Tibial nerve (tissue), 4 donors: ENCODE measurements around the gene GRB7. TPM values are rescaled to one million over a fixed set of nuclear protein-coding genes. Genes with fewer than 3 reads are reported as not detected.
"Not testable (repeated sequence)": the region's sequence is repeated elsewhere in the genome, so short reads cannot be mapped to it uniquely, and the experiment has no call there.

ENCODE experiments used
- DNase-seq, 2 donors: peaks; one replicate each; pipeline ENCODE4 v3.0.0-alpha.2; 2019; ENCODE audit warnings: low spot score in 2 of 2
- H3K27ac ChIP-seq, 4 donors: fragments of 200-600 bp; sonication (generic) in 3 of 4; one replicate each; pipeline ENCODE4 v1.5.1; 2017 to 2019; ENCODE audit warnings: mild to moderate bottlenecking in 1 of 4
- H3K27me3 ChIP-seq, 2 donors: fragments of 200-600 bp; sonication (generic) in 1 of 2; one replicate each; pipeline versions ENCODE4 v1.5.1 to v1.6.0; 2017 to 2019
- H3K36me3 ChIP-seq, 3 donors: fragments of 200-600 bp; sonication (generic); one replicate each; pipeline ENCODE4 v1.5.1; 2018 to 2019
- H3K4me1 ChIP-seq, 4 donors: fragments of 200-600 bp; sonication (generic) in 3 of 4; one replicate each; pipeline ENCODE4 v1.5.1; 2017 to 2019
- H3K4me3 ChIP-seq, 4 donors: fragments of 200-600 bp; sonication (generic) in 3 of 4; one replicate each; pipeline ENCODE4 v1.5.1; 2017 to 2019; ENCODE audit warnings: mild to moderate bottlenecking in 1 of 4, moderate library complexity in 1 of 4
- H3K9me3 ChIP-seq, 4 donors: fragments of 200-600 bp; sonication (generic) in 3 of 4; one replicate each; pipeline ENCODE4 v1.5.1; 2017 to 2019
- EP300 ChIP-seq, 2 donors: sonication (generic); formaldehyde crosslinking; IDR thresholded peaks; one replicate each; pipeline ENCODE4 v1.6.1; 2017; ENCODE audit warnings: antibody characterized with exemption in 2 of 2, mild to moderate bottlenecking in 1 of 2
- POLR2A ChIP-seq, 2 donors: fragments of 450-650 bp; IDR thresholded peaks; one replicate each; pipeline ENCODE4 v1.6.1; 2017; ENCODE audit warnings: antibody characterized with exemption in 2 of 2, mild to moderate bottlenecking in 2 of 2, moderate library complexity in 2 of 2
- WGBS, 2 donors: methylation state at CpG; one replicate each; pipeline ENCODE4 v1.1.5; 2018; 5-methylcytosine and 5-hydroxymethylcytosine counted together
- total RNA-seq, 4 donors: library from RNA; depleted of rRNA; stranded (reverse); fragments of >200 nt; gene quantifications; one replicate each; pipeline ENCODE4 v1.1.0, GENCODE V29; 2016
- TF ChIP-seq, protein P1 (sequence below), 5 experiments: fragments of 200-600 bp in 3 of 5; fragments of 450-650 bp in 2 of 5; sonication (generic) in 3 of 5; IDR thresholded peaks; one replicate each; pipeline ENCODE4 v1.5.1; 2016 to 2019; ENCODE audit warnings: antibody characterized with exemption in 5 of 5, mild to moderate bottlenecking in 3 of 5, moderate library complexity in 2 of 5

The GRB7 gene
- total RNA-seq, 4 donors from 2014 or later = 0.21 to 0.39 (median 0.30) TPM; not detected in 1

DNA sequence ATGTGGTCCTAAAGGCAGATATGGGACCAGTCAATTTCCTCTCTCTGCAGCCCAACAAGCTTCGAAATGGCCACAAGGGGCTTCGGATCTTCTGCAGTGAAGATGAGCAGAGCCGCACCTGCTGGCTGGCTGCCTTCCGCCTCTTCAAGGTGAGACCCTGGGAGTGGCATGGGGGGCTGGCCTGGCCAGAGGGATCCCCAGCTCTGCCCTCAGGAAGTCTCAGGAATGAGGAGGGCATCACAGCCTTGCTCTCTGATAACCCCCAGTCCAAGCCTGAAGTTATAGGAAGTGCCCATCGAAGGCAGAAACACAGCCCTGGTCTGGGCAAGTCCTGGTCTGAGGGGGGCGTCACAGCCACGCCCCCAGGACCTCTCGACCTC, 7.1 kb downstream of the GRB7 start:
- DNase-seq = no peak
- 70 to 75% methylated on average over 8 of the region's 8 CpGs for WGBS, 2 donors
- H3K27ac ChIP-seq = no peak overlapping the region
- TF ChIP-seq, protein P1, sequence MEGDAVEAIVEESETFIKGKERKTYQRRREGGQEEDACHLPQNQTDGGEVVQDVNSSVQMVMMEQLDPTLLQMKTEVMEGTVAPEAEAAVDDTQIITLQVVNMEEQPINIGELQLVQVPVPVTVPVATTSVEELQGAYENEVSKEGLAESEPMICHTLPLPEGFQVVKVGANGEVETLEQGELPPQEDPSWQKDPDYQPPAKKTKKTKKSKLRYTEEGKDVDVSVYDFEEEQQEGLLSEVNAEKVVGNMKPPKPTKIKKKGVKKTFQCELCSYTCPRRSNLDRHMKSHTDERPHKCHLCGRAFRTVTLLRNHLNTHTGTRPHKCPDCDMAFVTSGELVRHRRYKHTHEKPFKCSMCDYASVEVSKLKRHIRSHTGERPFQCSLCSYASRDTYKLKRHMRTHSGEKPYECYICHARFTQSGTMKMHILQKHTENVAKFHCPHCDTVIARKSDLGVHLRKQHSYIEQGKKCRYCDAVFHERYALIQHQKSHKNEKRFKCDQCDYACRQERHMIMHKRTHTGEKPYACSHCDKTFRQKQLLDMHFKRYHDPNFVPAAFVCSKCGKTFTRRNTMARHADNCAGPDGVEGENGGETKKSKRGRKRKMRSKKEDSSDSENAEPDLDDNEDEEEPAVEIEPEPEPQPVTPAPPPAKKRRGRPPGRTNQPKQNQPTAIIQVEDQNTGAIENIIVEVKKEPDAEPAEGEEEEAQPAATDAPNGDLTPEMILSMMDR (IDR thresholded peaks at IDR 0.05) = no peak
- TF ChIP-seq POLR2A (IDR thresholded peaks at IDR 0.05) = no peak
- TF ChIP-seq EP300 (IDR thresholded peaks at IDR 0.05) = no peak
- no peaks in the 10 kb centered on the region for H3K36me3 ChIP-seq
- no peaks in the 10 kb centered on the region for H3K9me3 ChIP-seq
- H3K4me3 ChIP-seq = no peak overlapping the region
- H3K27me3 ChIP-seq = peaks cover 0 to 52% of the 10 kb centered on the region in 2 donors
- peaks cover 0 to 7% (median 2%) of the 10 kb centered on the region in 4 donors for H3K4me1 ChIP-seq

DNA sequence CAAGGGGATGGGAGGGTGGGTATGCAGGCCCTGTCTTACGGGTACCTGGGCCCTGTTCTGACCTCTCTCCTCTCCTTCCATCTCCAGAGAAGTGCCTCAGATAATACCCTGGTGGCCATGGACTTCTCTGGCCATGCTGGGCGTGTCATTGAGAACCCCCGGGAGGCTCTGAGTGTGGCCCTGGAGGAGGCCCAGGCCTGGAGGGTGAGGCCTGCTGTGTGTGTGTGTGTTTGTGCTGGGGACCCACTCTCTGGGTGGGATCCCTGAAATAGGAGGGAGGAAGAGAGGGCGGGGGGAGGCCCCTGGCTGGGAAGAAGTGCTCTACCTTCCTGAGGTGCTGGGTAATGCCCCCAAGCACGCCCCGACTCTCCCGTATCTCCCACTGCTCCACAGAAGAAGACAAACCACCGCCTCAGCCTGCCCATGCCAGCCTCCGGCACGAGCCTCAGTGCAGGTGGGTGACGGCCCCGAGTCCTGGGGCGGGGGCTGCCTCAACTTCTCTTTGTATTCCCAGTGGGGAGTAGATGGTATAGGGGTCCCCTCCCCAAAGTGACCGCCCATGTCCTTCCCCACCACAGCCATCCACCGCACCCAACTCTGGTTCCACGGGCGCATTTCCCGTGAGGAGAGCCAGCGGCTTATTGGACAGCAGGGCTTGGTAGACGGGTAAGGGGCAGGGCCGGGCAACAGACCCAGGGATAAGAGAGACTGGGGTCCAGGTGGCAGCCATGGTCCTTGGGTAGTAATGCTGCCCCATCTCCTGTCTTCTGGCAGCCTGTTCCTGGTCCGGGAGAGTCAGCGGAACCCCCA, 7.8 kb downstream of the GRB7 start:
- no peak for TF ChIP-seq POLR2A (IDR thresholded peaks at IDR 0.05)
- TF ChIP-seq, protein P1 (IDR thresholded peaks at IDR 0.05) = no peak
- TF ChIP-seq EP300 (IDR thresholded peaks at IDR 0.05) = no peak
- no peaks in the 10 kb centered on the region for H3K36me3 ChIP-seq
- H3K27ac ChIP-seq = no peak overlapping the region
- no peaks in the 10 kb centered on the region for H3K4me1 ChIP-seq
- WGBS, 2 donors = 92 to 94% methylated on average over 20 to 23 of the region's 23 CpGs
- peaks cover 0 to 45% of the 10 kb centered on the region in 2 donors for H3K27me3 ChIP-seq
- DNase-seq = no peak
- H3K9me3 ChIP-seq = no peaks in the 10 kb centered on the region
- H3K4me3 ChIP-seq = no peak overlapping the region

DNA sequence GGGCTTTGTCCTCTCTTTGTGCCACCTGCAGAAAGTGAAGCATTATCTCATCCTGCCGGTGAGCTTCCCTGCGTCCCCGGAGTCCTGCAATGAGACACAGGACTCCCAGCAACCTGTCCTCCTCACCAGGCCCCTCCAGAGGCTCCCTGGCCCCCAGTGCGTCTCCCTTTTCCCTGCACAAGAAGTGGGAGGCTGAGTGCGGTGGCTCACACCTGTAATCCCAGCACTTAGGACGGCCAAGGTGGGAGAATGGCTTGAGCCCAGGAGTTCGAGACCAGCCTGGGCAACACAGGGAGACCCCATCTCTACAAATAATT, 8.4 kb downstream of the GRB7 start:
- H3K4me3 ChIP-seq = no peak overlapping the region
- H3K36me3 ChIP-seq = no peaks in the 10 kb centered on the region
- WGBS, 2 donors = 91 to 100% methylated on average over 2 to 7 of the region's 7 CpGs
- H3K4me1 ChIP-seq = no peaks in the 10 kb centered on the region
- no peaks in the 10 kb centered on the region for H3K9me3 ChIP-seq
- DNase-seq = no peak
- H3K27ac ChIP-seq = no peak overlapping the region
- TF ChIP-seq EP300 (IDR thresholded peaks at IDR 0.05) (no peak), POLR2A (IDR thresholded peaks at IDR 0.05) (no peak)
- TF ChIP-seq, protein P1 (IDR thresholded peaks at IDR 0.05) = no peak
- peaks cover 0 to 39% of the 10 kb centered on the region in 2 donors for H3K27me3 ChIP-seq

DNA sequence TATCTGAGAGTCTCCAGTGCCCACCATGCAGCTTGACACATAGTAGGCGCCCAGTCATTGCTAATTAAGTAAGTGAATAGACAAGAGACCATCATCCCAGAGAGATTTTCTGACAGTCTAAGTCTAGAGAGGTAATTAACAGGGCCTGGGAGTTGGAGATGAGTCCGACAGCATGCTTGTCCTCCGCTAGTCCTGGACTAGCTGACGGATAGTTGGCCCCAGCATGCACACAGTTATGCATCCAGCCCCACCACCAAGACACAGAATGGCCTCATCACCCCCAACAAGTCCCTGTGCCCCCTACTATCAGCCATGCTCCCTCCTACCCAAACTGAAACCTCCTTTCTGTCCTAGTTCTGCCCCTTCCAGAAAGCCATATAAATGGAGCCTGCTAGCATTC, 10.0 kb downstream of the GRB7 start:
- Histone ChIP-seq H3K27me3 (peaks cover 0 to 27% of the 10 kb centered on the region in 2 donors), H3K27ac (no peak overlapping the region), H3K4me3 (no peak overlapping the region), H3K36me3 (no peaks in the 10 kb centered on the region), H3K4me1 (no peaks in the 10 kb centered on the region), H3K9me3 (no peaks in the 10 kb centered on the region)
- 90 to 93% methylated on average over 4 of the region's 4 CpGs for WGBS, 2 donors
- TF ChIP-seq POLR2A (IDR thresholded peaks at IDR 0.05) (no peak), EP300 (IDR thresholded peaks at IDR 0.05) (no peak)
- TF ChIP-seq, protein P1 (IDR thresholded peaks at IDR 0.05) = no peak
- DNase-seq = no peak

DNA sequence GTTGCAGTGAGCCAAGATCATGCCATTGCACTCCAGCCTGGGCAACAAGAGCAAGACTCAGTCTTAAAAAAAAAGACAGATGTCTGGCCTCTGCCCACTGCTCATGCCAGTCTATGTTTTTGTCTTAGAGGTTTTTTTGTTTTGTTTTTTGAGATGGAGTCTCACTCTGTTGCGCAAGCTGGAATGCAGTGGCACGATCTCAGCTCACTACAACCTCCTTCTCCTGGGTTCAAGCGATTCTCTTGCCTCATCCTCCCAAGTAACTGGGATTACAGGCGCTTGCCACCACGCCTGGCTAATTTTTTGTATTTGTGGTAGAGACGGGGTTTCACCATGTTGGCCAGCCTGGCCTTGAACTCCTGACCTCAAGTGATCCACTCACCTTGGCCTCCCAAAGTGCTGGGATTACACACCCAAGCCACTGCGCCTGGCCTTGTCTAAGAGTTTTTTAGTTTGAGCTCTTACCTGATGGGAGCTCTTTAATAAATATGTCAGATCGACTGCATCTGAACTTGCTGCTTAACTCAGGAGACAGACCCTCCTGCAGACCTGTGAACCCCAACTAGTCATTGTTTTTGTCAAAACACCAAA, 10.8 kb downstream of the GRB7 start:
- H3K27ac ChIP-seq, H3K4me1 ChIP-seq: not testable (repeated sequence)
- 87 to 91% methylated on average over 8 of the region's 8 CpGs for WGBS, 2 donors

More for the DNA sequence above, 10.8 kb downstream of the GRB7 start:
- not testable (repeated sequence) for H3K36me3 ChIP-seq, H3K4me3 ChIP-seq, H3K9me3 ChIP-seq, DNase-seq
- peaks cover 0 to 19% of the 10 kb centered on the region in 2 donors for H3K27me3 ChIP-seq
